Stimulated activated CD4-positive, alpha-beta T cell treated with anti-CD3 and anti-CD28 coated beads, TNF-alpha, amount 100 ng/mL, for 24 hours (primary cell): Measurements from ENCODE around the gene RFX5.
A peak's percentile ranks its signal among the peaks of the same experiment; 100 is the strongest.
"Not testable (repeated sequence)": the region's sequence is repeated elsewhere in the genome, so short reads cannot be mapped to it uniquely, and the experiment has no call there.

ENCODE experiments used
- DNase-seq, 3 experiments: peaks; one replicate each; pipeline ENCODE4 v3.0.0-alpha.2; 2020; ENCODE audit warnings: low read depth in 3 of 3

Gene RFX5

DNA sequence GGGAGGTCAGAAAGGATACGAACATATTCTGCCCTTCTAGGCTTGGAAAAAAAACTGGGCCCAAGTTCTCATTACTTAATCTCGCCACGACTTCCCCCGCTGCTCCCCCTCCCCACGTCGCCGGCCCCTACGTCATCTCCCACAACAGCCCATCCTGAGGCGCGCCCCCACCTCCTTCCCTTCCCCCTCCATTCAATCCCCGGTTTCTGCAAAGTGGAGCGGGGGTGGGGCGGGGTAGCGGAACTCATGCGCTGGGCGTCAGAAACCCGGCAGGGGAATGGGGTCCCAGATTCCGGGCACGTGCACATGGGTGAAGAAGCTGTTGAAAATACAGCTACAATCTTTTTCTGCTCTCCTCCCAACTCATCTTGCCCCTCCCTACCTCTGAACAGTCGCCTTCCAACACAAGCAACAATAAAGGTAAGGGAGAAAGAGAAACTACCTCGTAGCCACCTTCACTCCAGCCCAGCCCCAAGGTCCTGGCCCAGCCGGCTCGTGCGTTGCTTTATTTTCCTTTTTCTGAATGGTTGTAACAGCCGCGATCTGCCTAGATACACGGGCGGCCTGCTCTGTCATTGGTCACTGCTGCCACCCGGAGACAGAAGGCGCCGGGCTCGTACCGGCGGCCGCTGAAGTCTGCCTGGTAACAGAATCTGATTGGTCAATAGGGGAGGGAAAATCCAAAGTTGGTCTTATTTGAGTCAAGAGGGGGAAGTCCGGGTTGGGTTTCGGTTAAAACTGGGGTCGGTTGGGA, at the start of gene RFX5:
Gene RFX5 (minus strand): TSS at position 484 of the 754 bp plus-strand sequence. CDS start 932 bp downstream, outside the sequence.
- peak; percentile 84 to 92 (median 91) for DNase-seq

DNA sequence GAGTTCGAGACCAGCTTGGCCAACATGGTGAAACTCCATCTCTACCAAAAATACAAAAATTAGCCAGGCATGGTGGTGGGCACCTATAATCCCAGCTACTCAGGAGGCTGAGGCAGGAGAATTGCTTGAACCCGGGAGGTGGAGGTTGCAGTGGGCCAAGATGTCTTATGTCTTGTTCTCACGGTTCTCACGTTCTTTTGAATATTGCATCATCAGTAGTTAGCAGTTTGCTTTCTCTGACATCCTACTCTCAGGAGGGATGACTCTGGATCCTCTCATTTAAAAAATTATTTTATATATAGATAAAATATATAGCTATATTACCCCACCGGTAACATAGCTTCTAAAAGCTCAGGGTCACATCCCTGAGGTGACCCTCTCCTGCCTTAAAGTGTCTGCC, 49.2 kb upstream of the RFX5 start:
- not testable (repeated sequence) for DNase-seq

GRCh38 chr1:151393583-151393982, 46.5 kb upstream of the RFX5 start:
- no peak for DNase-seq

- DNase-seq, result no peak
These were observed 44.1 kb upstream of the RFX5 start for GRCh38 chr1:151391079-151391563.

- DNase-seq, result not testable (repeated sequence)
These were observed 43.4 kb upstream of the RFX5 start for GRCh38 chr1:151390221-151391078.

- DNase-seq, result no peak
These were observed 39.0 kb upstream of the RFX5 start for GRCh38 chr1:151386002-151386401.

- DNase-seq, result no peak
These were observed 37.5 kb upstream of the RFX5 start for GRCh38 chr1:151384584-151384983.

- DNase-seq, result no peak
These were observed 30.3 kb upstream of the RFX5 start for GRCh38 chr1:151377150-151377884.

- no peak for DNase-seq
These were observed 26.1 kb upstream of the RFX5 start for GRCh38 chr1:151373196-151373595.

DNA sequence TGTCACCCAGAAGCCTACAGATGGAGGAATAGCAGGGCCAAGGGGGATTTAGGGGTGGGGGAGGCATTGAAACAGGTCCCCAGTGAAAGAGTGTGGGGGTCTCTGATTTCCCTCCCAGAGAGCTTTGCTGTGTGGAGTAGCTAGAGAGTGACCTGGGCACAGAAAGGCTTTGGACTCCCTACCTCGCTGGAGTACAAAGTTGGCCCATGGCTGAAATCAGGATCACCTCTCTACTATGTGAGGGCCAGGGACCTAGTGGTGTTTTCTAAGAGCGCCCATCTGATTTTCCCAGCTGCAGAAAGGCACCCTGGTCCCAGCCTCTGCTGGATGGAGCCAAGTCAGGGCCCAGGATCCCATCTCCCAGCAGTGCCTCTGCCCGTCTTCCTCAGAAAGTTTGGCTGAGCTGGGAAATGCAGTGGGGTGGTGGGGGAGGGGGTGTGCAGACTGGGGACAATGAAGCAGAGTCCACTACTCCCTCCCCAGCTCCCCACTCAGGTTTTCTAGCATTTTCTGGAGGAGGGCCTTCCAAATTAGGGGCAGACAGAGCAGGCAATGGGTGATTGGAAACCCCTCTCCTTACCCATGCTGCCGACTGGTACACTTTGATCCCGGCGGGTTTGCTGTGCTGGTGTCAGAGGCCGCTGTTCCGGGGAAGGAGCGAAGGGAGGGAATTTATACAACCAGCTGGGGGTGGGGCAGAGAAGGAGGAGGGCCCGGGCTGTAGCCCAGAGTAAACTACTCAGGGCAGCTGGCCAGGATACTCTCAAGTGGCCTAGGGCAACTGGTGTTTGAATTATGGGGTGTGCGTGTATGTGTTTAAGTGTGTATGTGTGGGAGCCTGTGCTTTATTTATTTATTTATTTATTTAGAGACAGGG, 25.2 kb upstream of the RFX5 start, which contains the start of gene SELENBP1:
Gene SELENBP1 (minus strand): TSS at position 648 of the 877 bp plus-strand sequence. CDS start 64 bp downstream, at position 584.
- no peak for DNase-seq

- DNase-seq, result no peak
These were observed 24.5 kb upstream of the RFX5 start for GRCh38 chr1:151371370-151372057.

- no peak for DNase-seq
These were observed 23.3 kb upstream of the RFX5 start for GRCh38 chr1:151370211-151370911.

DNA sequence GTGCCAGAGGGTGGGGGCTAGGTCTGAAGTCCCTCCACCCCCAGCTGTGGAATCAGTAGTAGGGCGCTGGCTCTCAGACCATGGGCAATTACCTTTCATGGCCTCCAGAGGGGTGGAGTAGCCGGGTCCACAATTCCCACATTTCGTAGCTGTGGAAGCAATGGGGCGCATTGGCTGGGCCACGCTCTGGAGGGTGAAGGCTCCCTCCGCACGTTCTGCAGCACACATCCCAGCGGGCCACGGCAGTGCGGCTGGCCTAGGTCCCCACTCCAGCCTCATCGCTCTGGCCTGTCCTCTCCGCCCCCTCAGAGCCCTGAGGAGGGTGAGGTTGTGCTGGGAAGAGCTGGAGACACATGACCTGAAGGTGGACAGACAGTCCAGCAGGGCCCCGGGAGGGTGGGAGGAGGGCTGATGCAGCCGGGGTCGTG, 22.6 kb upstream of the RFX5 start:
- no peak for DNase-seq

DNA sequence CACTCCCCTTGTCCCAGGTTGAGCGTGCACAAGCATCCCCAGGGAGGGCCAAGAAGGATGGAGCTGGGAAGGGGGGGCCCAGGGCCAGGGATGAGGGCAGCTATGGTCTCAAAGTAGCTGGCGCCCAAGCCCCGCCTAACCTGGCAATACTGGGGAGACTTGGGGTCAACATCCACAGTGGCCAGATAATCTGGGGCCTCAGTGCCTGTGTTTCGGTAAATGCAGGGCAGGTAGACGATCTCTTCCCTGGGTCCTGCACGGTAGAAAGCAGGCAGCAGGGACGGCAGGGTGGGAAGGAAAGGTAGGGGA, 22.2 kb upstream of the RFX5 start:
- DNase-seq, result no peak

GRCh38 chr1:151368393-151369301, 21.6 kb upstream of the RFX5 start:
- DNase-seq, result no peak

- no peak for DNase-seq
These were observed 20.8 kb upstream of the RFX5 start for GRCh38 chr1:151367658-151368392.

GRCh38 chr1:151364996-151365395, 17.9 kb upstream of the RFX5 start:
- DNase-seq, result no peak
